Ascending aorta (tissue), 2 donors: Measurements from ENCODE around the gene FMN1. TPM values are rescaled to one million over a fixed set of nuclear protein-coding genes. Genes with fewer than 3 reads are reported as not detected.
A peak's percentile ranks its signal among the peaks of the same experiment; 100 is the strongest.
"Not testable (repeated sequence)": the region's sequence is repeated elsewhere in the genome, so short reads cannot be mapped to it uniquely, and the experiment has no call there.

Experiments
- DNase-seq, 2 donors: peaks; one replicate each; pipeline ENCODE4 v3.0.0-alpha.2; 2019; ENCODE audit warnings: low spot score in 2 of 2
- H3K27ac ChIP-seq, 2 donors: fragments of 200-600 bp; sonication (generic); one replicate each; pipeline ENCODE4 v1.5.1; 2016 to 2017; ENCODE audit warnings: mild to moderate bottlenecking in 1 of 2
- H3K27me3 ChIP-seq: fragments of 200-600 bp; sonication (generic); one replicate; pipeline ENCODE4 v1.5.1; 2017
- H3K36me3 ChIP-seq, 2 donors: fragments of 200-600 bp; sonication (generic); one replicate each; pipeline ENCODE4 v1.5.1; 2016
- H3K4me1 ChIP-seq, 2 donors: fragments of 200-600 bp; sonication (generic); one replicate each; pipeline ENCODE4 v1.5.1; 2016 to 2017; ENCODE audit warnings: mild to moderate bottlenecking in 1 of 2
- H3K4me3 ChIP-seq, 2 donors: fragments of 200-600 bp; sonication (generic); one replicate each; pipeline ENCODE4 v1.5.1; 2016 to 2017; ENCODE audit warnings: mild to moderate bottlenecking in 1 of 2
- H3K9me3 ChIP-seq, 2 donors: fragments of 200-600 bp; sonication (generic); one replicate each; pipeline ENCODE4 v1.5.1; 2016
- CTCF ChIP-seq, 3 experiments: fragments of 200-600 bp in 2 of 3; fragments of 450-650 bp in 1 of 3; sonication (generic) in 2 of 3; IDR thresholded peaks; one replicate each; pipeline ENCODE4 v1.5.1; 2016 to 2019; ENCODE audit warnings: antibody characterized with exemption in 3 of 3, mild to moderate bottlenecking in 1 of 3, moderate library complexity in 1 of 3
- intact Hi-C: fragments of 100-400 bp; cut with DNase I; formaldehyde crosslinking; loops from one replicate; pipeline ENCODE4 v1.15.1; 2023
- total RNA-seq: library from RNA; depleted of rRNA; stranded (reverse); fragments of >200 nt; gene quantifications from one replicate; pipeline ENCODE4 v1.1.0, GENCODE V29; 2016

Gene FMN1
- total RNA-seq, 1 donor from 2014 or later: 4.3 TPM

- Histone ChIP-seq H3K27ac (peak overlapping the region in 1 of 2 donors; percentile 79), H3K9me3 (no peaks in the 10 kb centered on the region), H3K4me3 (no peak overlapping the region), H3K27me3 (no peaks in the 10 kb centered on the region), H3K36me3 (no peaks in the 10 kb centered on the region), H3K4me1 (peaks cover 0 to 7% of the 10 kb centered on the region in 2 donors)
- intact Hi-C loops: loop anchor here (5.0 kb wide), 1 partner anchor 87 kb away; no protein-coding TSS in a partner anchor
- TF ChIP-seq CTCF (IDR thresholded peaks at IDR 0.05): no peak
- no peak for DNase-seq
Measured at GRCh38 chr15:32849769-32850668, 344.5 kb downstream of the FMN1 start.

GRCh38 chr15:32846671-32847070, 347.8 kb downstream of the FMN1 start:
- H3K4me1 ChIP-seq, H3K9me3 ChIP-seq, H3K4me3 ChIP-seq, H3K27me3 ChIP-seq, H3K36me3 ChIP-seq, H3K27ac ChIP-seq, DNase-seq: not testable (repeated sequence)
- intact Hi-C loops: loop anchor here (5.0 kb wide), 1 partner anchor 91 kb away; no protein-coding TSS in a partner anchor

- intact Hi-C loops: loop anchor here (2.0 to 5.0 kb wide), 3 partner anchors 113 to 182 kb away; no protein-coding TSS in a partner anchor
- Histone ChIP-seq H3K4me1 (no peaks in the 10 kb centered on the region), H3K27me3 (no peaks in the 10 kb centered on the region), H3K36me3 (no peaks in the 10 kb centered on the region), H3K27ac (no peak overlapping the region), H3K4me3 (no peak overlapping the region), H3K9me3 (no peaks in the 10 kb centered on the region)
- no peak for DNase-seq
- peak; percentile 27 to 67 (median 57) for TF ChIP-seq CTCF (IDR thresholded peaks at IDR 0.05)
Measured at GRCh38 chr15:32844118-32844711, 350.3 kb downstream of the FMN1 start.

GRCh38 chr15:32843219-32843815, 351.2 kb downstream of the FMN1 start:
- H3K36me3 ChIP-seq: no peaks in the 10 kb centered on the region
- intact Hi-C loops: loop anchor here (5.0 kb wide), 2 partner anchors 149 to 181 kb away; no protein-coding TSS in a partner anchor
- no peaks in the 10 kb centered on the region for H3K27me3 ChIP-seq
- H3K4me1 ChIP-seq: no peaks in the 10 kb centered on the region
- H3K4me3 ChIP-seq: no peak overlapping the region
- no peak overlapping the region for H3K27ac ChIP-seq
- DNase-seq: no peak
- H3K9me3 ChIP-seq: no peaks in the 10 kb centered on the region
- TF ChIP-seq CTCF (IDR thresholded peaks at IDR 0.05): no peak

GRCh38 chr15:32842081-32842480, 352.4 kb downstream of the FMN1 start:
- no peaks in the 10 kb centered on the region for H3K27me3 ChIP-seq
- intact Hi-C loops: loop anchor here (5.0 kb wide), 2 partner anchors 150 to 180 kb away; no protein-coding TSS in a partner anchor
- H3K36me3 ChIP-seq: no peaks in the 10 kb centered on the region
- TF ChIP-seq CTCF (IDR thresholded peaks at IDR 0.05): no peak
- no peaks in the 10 kb centered on the region for H3K9me3 ChIP-seq
- no peak overlapping the region for H3K27ac ChIP-seq
- no peak overlapping the region for H3K4me3 ChIP-seq
- DNase-seq: no peak
- H3K4me1 ChIP-seq: no peaks in the 10 kb centered on the region
